ENCODE results near the gene PRKCD.

The PRKCD gene

GRCh38 chr3:53153264-53153823 lies 7.7 kb upstream of the PRKCD start:
- H3K4me3 ChIP-seq, result no peak overlapping the region
- H3K27ac ChIP-seq, result no peak overlapping the region

- Histone ChIP-seq H3K4me3 (no peak overlapping the region), H3K27ac (no peak overlapping the region)
Measured at GRCh38 chr3:53153980-53154379, 7.0 kb upstream of the PRKCD start.

- no peak overlapping the region for H3K27ac ChIP-seq
- no peak overlapping the region for H3K4me3 ChIP-seq
Measured at GRCh38 chr3:53154881-53155285, 6.1 kb upstream of the PRKCD start.

GRCh38 chr3:53155760-53156159 lies 5.2 kb upstream of the PRKCD start:
- no peak overlapping the region for H3K4me3 ChIP-seq
- H3K27ac ChIP-seq, result no peak overlapping the region

- no peak overlapping the region for H3K27ac ChIP-seq
Measured at GRCh38 chr3:53156368-53156834, 4.6 kb upstream of the PRKCD start.

GRCh38 chr3:53157974-53158580 lies 2.9 kb upstream of the PRKCD start:
- Histone ChIP-seq H3K27ac (no peak overlapping the region), H3K4me3 (no peak overlapping the region)

More at GRCh38 chr3:53156368-53156834, 4.6 kb upstream of the PRKCD start:
- H3K4me3 ChIP-seq, result no peak overlapping the region

- Histone ChIP-seq H3K27ac (peak overlapping the region in 1 of 21 experiments; percentile 4), H3K4me3 (no peak overlapping the region)
Measured at GRCh38 chr3:53158765-53159155, 2.2 kb upstream of the PRKCD start.

GRCh38 chr3:53159156-53160060 lies 1.6 kb upstream of the PRKCD start:
- H3K27ac ChIP-seq, result peak overlapping the region in 4 of 21 experiments; percentile 4 to 98 (median 89)
- H3K4me3 ChIP-seq, result no peak overlapping the region

- H3K27ac ChIP-seq, result peak overlapping the region in 20 of 21 experiments; percentile 74 to 98 (median 87)
- peak overlapping the region; percentile 66 to 95 (median 88) for H3K4me3 ChIP-seq
Measured at GRCh38 chr3:53160061-53160659, 849 bp upstream of the PRKCD start.

GRCh38 chr3:53161450-53161819 lies 426 bp downstream of the PRKCD start:
- H3K27ac ChIP-seq, result peak overlapping the region; percentile 74 to 98 (median 91)
- peak overlapping the region; percentile 66 to 95 (median 88) for H3K4me3 ChIP-seq

GRCh38 chr3:53161820-53162671 lies 1.0 kb downstream of the PRKCD start:
- H3K27ac ChIP-seq, result peak overlapping the region; percentile 74 to 98 (median 91)

GRCh38 chr3:53162672-53163443 lies 1.8 kb downstream of the PRKCD start:
- Histone ChIP-seq H3K4me3 (peak overlapping the region; percentile 66 to 95 (median 88)), H3K27ac (peak overlapping the region in 18 of 21 experiments; percentile 8 to 98 (median 92))

More at GRCh38 chr3:53161820-53162671, 1.0 kb downstream of the PRKCD start:
- H3K4me3 ChIP-seq, result peak overlapping the region; percentile 66 to 95 (median 88)

- Histone ChIP-seq H3K4me3 (peak overlapping the region in 3 of 7 experiments; percentile 5 to 88 (median 68)), H3K27ac (peak overlapping the region in 13 of 21 experiments; percentile 8 to 98 (median 92))
Measured at GRCh38 chr3:53163444-53164387, 2.7 kb downstream of the PRKCD start.

GRCh38 chr3:53164911-53165310 lies 3.9 kb downstream of the PRKCD start:
- H3K4me3 ChIP-seq, result no peak overlapping the region
- H3K27ac ChIP-seq, result peak overlapping the region in 9 of 21 experiments; percentile 0 to 98 (median 35)

GRCh38 chr3:53166206-53166605 lies 5.2 kb downstream of the PRKCD start:
- Histone ChIP-seq H3K27ac (peak overlapping the region in 12 of 21 experiments; percentile 33 to 84 (median 62)), H3K4me3 (no peak overlapping the region)

- H3K27ac ChIP-seq, result peak overlapping the region in 16 of 21 experiments; percentile 14 to 84 (median 49)
Measured at GRCh38 chr3:53166781-53167291, 5.8 kb downstream of the PRKCD start.

More at GRCh38 chr3:53166781-53167291, 5.8 kb downstream of the PRKCD start:
- no peak overlapping the region for H3K4me3 ChIP-seq
